Measurements from ENCODE around the gene CLIP3. TPM values are rescaled to one million over a fixed set of nuclear protein-coding genes. Genes with fewer than 3 reads are reported as not detected.
"Not testable (repeated sequence)": the region's sequence is repeated elsewhere in the genome, so short reads cannot be mapped to it uniquely, and the experiment has no call there.

Gene CLIP3
- total RNA-seq, 1 experiment from 2014 or later, result 1.7 TPM

- no peak for DNase-seq (ENCODE audit: low read depth)
Observed at GRCh38 chr19:36047835-36048234, 15.2 kb upstream of the CLIP3 start.

GRCh38 chr19:36046443-36047050 is 13.9 kb upstream of the CLIP3 start:
- no peak for DNase-seq (ENCODE audit: low read depth)

- DNase-seq (ENCODE audit: low read depth), result no peak
Observed at GRCh38 chr19:36043952-36044351, 11.3 kb upstream of the CLIP3 start.

GRCh38 chr19:36041831-36042230 is 9.2 kb upstream of the CLIP3 start:
- peak; percentile 30 for DNase-seq (ENCODE audit: low read depth)

GRCh38 chr19:36041092-36041491 is 8.4 kb upstream of the CLIP3 start:
- DNase-seq (ENCODE audit: low read depth), result not testable (repeated sequence)

GRCh38 chr19:36040495-36040894 is 7.8 kb upstream of the CLIP3 start:
- no peak for DNase-seq (ENCODE audit: low read depth)

- DNase-seq (ENCODE audit: low read depth), result no peak
Observed at GRCh38 chr19:36031308-36031707, 1.4 kb downstream of the CLIP3 start.

GRCh38 chr19:36030264-36031148 is 2.2 kb downstream of the CLIP3 start:
- peak; percentile 67 for DNase-seq (ENCODE audit: low read depth)

- DNase-seq (ENCODE audit: low read depth), result no peak
Observed at GRCh38 chr19:36028313-36029041, 4.2 kb downstream of the CLIP3 start.

- no peak for DNase-seq (ENCODE audit: low read depth)
Observed at GRCh38 chr19:36027696-36028095, 5.0 kb downstream of the CLIP3 start.

- DNase-seq (ENCODE audit: low read depth), result no peak
Observed at GRCh38 chr19:36026091-36026876, 6.4 kb downstream of the CLIP3 start.

GRCh38 chr19:36025541-36025940 is 7.1 kb downstream of the CLIP3 start:
- DNase-seq (ENCODE audit: low read depth), result no peak

GRCh38 chr19:36023432-36023831 is 9.2 kb downstream of the CLIP3 start:
- DNase-seq (ENCODE audit: low read depth), result no peak

GRCh38 chr19:36019061-36019670 is 13.5 kb downstream of the CLIP3 start:
- no peak for DNase-seq (ENCODE audit: low read depth)

- DNase-seq (ENCODE audit: low read depth), result peak; percentile 99
Observed at GRCh38 chr19:36014012-36014924, 18.4 kb downstream of the CLIP3 start, which contains the start of gene ALKBH6. Gene ALKBH6, minus strand, starts transcription at chr19:36014213. Its CDS starts 816 bp downstream, at chr19:36013397.

GRCh38 chr19:36013280-36014011 is 19.2 kb downstream of the CLIP3 start:
- no peak for DNase-seq (ENCODE audit: low read depth)

GRCh38 chr19:36010402-36010801 is 22.3 kb downstream of the CLIP3 start:
- DNase-seq (ENCODE audit: low read depth), result no peak

GRCh38 chr19:36009633-36010379 is 22.9 kb downstream of the CLIP3 start:
- no peak for DNase-seq (ENCODE audit: low read depth)

GRCh38 chr19:36009220-36009619 is 23.5 kb downstream of the CLIP3 start:
- peak; percentile 67 for DNase-seq (ENCODE audit: low read depth)
